NT2/D1 (cell line): ENCODE measurements around the gene PARD3.

Experiments
- DNase-seq: peaks from one replicate; pipeline ENCODE4 v3.0.0-alpha.2; 2011; ENCODE audit warnings: low read depth, low spot score
- H3K27me3 ChIP-seq: 2 replicates; pipeline ENCODE4 v1.6.0; 2011; ENCODE audit warnings: mild to moderate bottlenecking; ENCODE audit not compliant: insufficient read length, insufficient read depth
- H3K36me3 ChIP-seq: 2 replicates; pipeline ENCODE4 v1.6.1; 2011; ENCODE audit warnings: mild to moderate bottlenecking, low read length, mixed read lengths; ENCODE audit not compliant: insufficient read depth, insufficient read length
- H3K4me1 ChIP-seq: 2 replicates; pipeline ENCODE4 v1.5.1; 2011; ENCODE audit not compliant: insufficient read depth, insufficient read length
- H3K4me3 ChIP-seq: 2 replicates; pipeline ENCODE4 v1.5.1; 2011; ENCODE audit warnings: low read depth; ENCODE audit not compliant: insufficient read length
- H3K9ac ChIP-seq: 2 replicates; pipeline ENCODE4 v1.6.0; 2011; ENCODE audit warnings: low read depth; ENCODE audit not compliant: insufficient read length
- H3K9me3 ChIP-seq: 2 replicates; pipeline ENCODE4 v1.5.1; 2011; ENCODE audit warnings: mild to moderate bottlenecking, low read length; ENCODE audit not compliant: insufficient read depth
- SUZ12 ChIP-seq: IDR thresholded peaks from 2 replicates; pipeline ENCODE4 v1.6.1; 2011; ENCODE audit not compliant: insufficient read length, insufficient read depth; ENCODE audit errors: extremely low read depth
- YY1 ChIP-seq: IDR thresholded peaks from 2 replicates; pipeline ENCODE4 v1.6.1; 2011; ENCODE audit not compliant: insufficient read length, insufficient read depth
- ZNF274 ChIP-seq: IDR thresholded peaks from 2 replicates; pipeline ENCODE4 v1.6.1; 2011; ENCODE audit warnings: mild to moderate bottlenecking, low read depth, low read length

Gene PARD3

GRCh38 chr10:34627741-34628140 is 187.4 kb downstream of the PARD3 start:
- Histone ChIP-seq H3K9me3 (no peaks in the 10 kb centered on the region), H3K36me3 (no peaks in the 10 kb centered on the region), H3K27me3 (no peaks in the 10 kb centered on the region), H3K4me3 (no peak overlapping the region), H3K4me1 (no peaks in the 10 kb centered on the region), H3K9ac (no peak overlapping the region)
- DNase-seq, result no peak
- TF ChIP-seq ZNF274 (no peak), SUZ12 (no peak), YY1 (no peak)

GRCh38 chr10:34627331-34627730 is 187.8 kb downstream of the PARD3 start:
- Histone ChIP-seq H3K36me3 (no peaks in the 10 kb centered on the region), H3K9ac (no peak overlapping the region), H3K4me1 (no peaks in the 10 kb centered on the region), H3K9me3 (no peaks in the 10 kb centered on the region), H3K4me3 (no peak overlapping the region), H3K27me3 (no peaks in the 10 kb centered on the region)
- no peak for TF ChIP-seq SUZ12
- no peak for TF ChIP-seq YY1
- no peak for TF ChIP-seq ZNF274
- DNase-seq, result no peak

DNA sequence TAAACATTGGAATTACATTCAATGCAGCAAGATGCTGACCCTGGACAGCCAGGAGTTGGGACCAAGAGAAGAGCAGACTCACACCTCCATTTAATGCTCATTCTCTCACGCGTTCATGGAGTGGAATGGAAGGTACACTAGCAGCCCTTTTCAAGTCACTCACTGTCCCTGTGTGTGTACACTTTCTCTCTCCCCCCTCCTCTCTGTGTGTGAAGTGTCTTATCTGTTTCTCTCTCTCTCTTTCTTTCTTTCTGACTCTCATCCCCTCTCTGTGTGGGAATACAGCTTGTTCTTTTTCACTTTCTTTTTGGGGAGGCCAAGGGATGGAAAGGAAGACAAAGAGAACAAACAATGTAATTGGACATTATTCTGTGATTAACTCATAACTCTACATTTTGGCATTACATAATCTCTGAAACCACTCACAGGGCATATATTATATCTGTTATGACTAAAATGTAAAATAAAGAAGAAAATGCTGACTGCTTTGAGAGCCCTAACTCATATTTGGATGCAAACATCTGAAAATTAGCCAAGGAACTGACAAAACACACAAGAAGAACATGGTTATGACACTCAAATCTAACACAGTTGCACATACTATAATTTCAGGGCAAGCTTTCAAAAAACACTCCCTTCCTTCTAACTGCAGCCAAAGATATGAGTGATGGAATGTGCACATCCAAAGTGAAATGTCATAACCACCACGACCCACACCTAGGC is 188.8 kb downstream of the PARD3 start:
- H3K9me3 ChIP-seq, result no peaks in the 10 kb centered on the region
- H3K9ac ChIP-seq, result no peak overlapping the region
- TF ChIP-seq YY1 (no peak), ZNF274 (no peak), SUZ12 (no peak)
- no peaks in the 10 kb centered on the region for H3K27me3 ChIP-seq
- H3K4me1 ChIP-seq, result no peaks in the 10 kb centered on the region
- no peak for DNase-seq
- H3K4me3 ChIP-seq, result no peak overlapping the region
- no peaks in the 10 kb centered on the region for H3K36me3 ChIP-seq

GRCh38 chr10:34624323-34625153 is 190.6 kb downstream of the PARD3 start:
- H3K36me3 ChIP-seq, result no peaks in the 10 kb centered on the region
- no peaks in the 10 kb centered on the region for H3K4me1 ChIP-seq
- H3K9ac ChIP-seq, result no peak overlapping the region
- no peak overlapping the region for H3K4me3 ChIP-seq
- no peak for DNase-seq
- H3K9me3 ChIP-seq, result no peaks in the 10 kb centered on the region
- TF ChIP-seq YY1 (no peak), SUZ12 (no peak), ZNF274 (no peak)
- no peaks in the 10 kb centered on the region for H3K27me3 ChIP-seq

DNA sequence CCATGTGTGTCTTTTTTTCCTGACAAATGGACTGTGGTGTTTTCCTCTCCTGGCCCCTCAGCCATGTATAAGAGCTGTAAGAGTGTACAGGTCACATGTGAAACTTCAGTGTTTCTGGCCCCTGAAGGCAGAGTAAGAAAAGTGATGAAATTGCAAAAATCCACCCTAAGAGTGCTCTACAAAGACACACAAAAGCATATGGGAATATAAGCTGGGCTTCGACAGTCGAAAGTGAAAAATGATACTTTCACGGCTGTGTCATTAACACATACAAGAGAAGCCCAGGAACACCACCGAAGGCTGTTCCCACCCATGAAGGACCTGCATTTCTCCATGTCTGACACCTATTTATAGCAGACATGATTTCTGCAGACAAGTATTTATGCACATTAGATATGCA is 192.2 kb downstream of the PARD3 start:
- Histone ChIP-seq H3K36me3 (no peaks in the 10 kb centered on the region), H3K9ac (no peak overlapping the region), H3K4me1 (no peaks in the 10 kb centered on the region), H3K27me3 (no peaks in the 10 kb centered on the region), H3K4me3 (no peak overlapping the region), H3K9me3 (no peaks in the 10 kb centered on the region)
- no peak for DNase-seq
- no peak for TF ChIP-seq SUZ12
- TF ChIP-seq ZNF274, result no peak
- TF ChIP-seq YY1, result no peak

GRCh38 chr10:34618611-34619010 is 196.5 kb downstream of the PARD3 start:
- Histone ChIP-seq H3K36me3 (no peaks in the 10 kb centered on the region), H3K4me3 (no peak overlapping the region), H3K9me3 (no peaks in the 10 kb centered on the region), H3K4me1 (no peaks in the 10 kb centered on the region), H3K27me3 (no peaks in the 10 kb centered on the region), H3K9ac (no peak overlapping the region)
- TF ChIP-seq YY1 (no peak), ZNF274 (no peak), SUZ12 (no peak)
- no peak for DNase-seq

GRCh38 chr10:34615770-34616169 is 199.3 kb downstream of the PARD3 start:
- Histone ChIP-seq H3K36me3 (no peaks in the 10 kb centered on the region), H3K9me3 (no peaks in the 10 kb centered on the region), H3K9ac (no peak overlapping the region), H3K4me3 (no peak overlapping the region), H3K4me1 (no peaks in the 10 kb centered on the region), H3K27me3 (no peaks in the 10 kb centered on the region)
- no peak for DNase-seq
- no peak for TF ChIP-seq SUZ12
- no peak for TF ChIP-seq ZNF274
- no peak for TF ChIP-seq YY1
